WTC11 (cell line): ENCODE results near the gene CHST15. TPM values are rescaled to one million over a fixed set of nuclear protein-coding genes. Genes with fewer than 3 reads are reported as not detected.

ENCODE experiments used
- ATAC-seq: fragments of 200-7000 bp; cut with Tn5 transposase; 2 replicates; pipeline ENCODE4 v1.10.0; 2021; ENCODE audit warnings: mild to moderate bottlenecking, moderate library complexity
- CTCF ChIA-PET: fragments of 300-600 bp; sonication (Branson Sonifier 250); formaldehyde crosslinking; loops from one replicate; lab custom pipeline; 2021; ENCODE audit warnings: antibody characterized with exemption; lab: Charles Lee
- POLR2A ChIA-PET: fragments of 350-600 bp; sonication (Branson Sonifier 250); formaldehyde crosslinking; loops from one replicate; lab custom pipeline; 2021; ENCODE audit warnings: antibody characterized with exemption; lab: Charles Lee
- DNase-seq: peaks from one replicate; pipeline ENCODE4 v3.0.0; 2021; ENCODE audit warnings: low spot score
- H3K27ac Mint-ChIP-seq: 2 replicates; pipeline ENCODE4 v1.8.0; 2021; ENCODE audit warnings: mixed read lengths
- H3K27me3 Mint-ChIP-seq: 2 replicates; pipeline ENCODE4 v1.8.0; 2021; ENCODE audit warnings: low read depth, mild to moderate bottlenecking, moderate library complexity, mixed read lengths
- H3K36me3 Mint-ChIP-seq: 2 replicates; pipeline ENCODE4 v1.8.0; 2021; ENCODE audit warnings: mixed read lengths
- H3K4me1 Mint-ChIP-seq: 2 replicates; pipeline ENCODE4 v1.8.0; 2022; ENCODE audit warnings: mixed read lengths
- H3K4me3 Mint-ChIP-seq: 2 replicates; pipeline ENCODE4 v1.8.0; 2021; ENCODE audit warnings: mild to moderate bottlenecking, moderate library complexity, mixed read lengths
- H3K9me3 Mint-ChIP-seq: 2 replicates; pipeline ENCODE4 v1.8.0; 2021; ENCODE audit warnings: mixed read lengths
- E2F5 ChIP-seq: sonication (generic); formaldehyde crosslinking; IDR thresholded peaks from 2 replicates; pipeline ENCODE4 v1.8.1; 2022; ENCODE audit warnings: mild to moderate bottlenecking, moderate library complexity, missing genetic modification reagents
- ERG ChIP-seq: fragments of 250-450 bp; sonication (Bioruptor Pico); IDR thresholded peaks from 2 replicates; pipeline ENCODE4 v1.8.0; 2021; ENCODE audit warnings: mild to moderate bottlenecking
- HMGA2 ChIP-seq: fragments of 250-450 bp; sonication (Bioruptor Pico); IDR thresholded peaks from 2 replicates; pipeline ENCODE4 v1.4.0; 2021; ENCODE audit warnings: mild to moderate bottlenecking, moderate library complexity
- OVOL2 ChIP-seq: fragments of 250-450 bp; sonication (Bioruptor Pico); IDR thresholded peaks from 2 replicates; pipeline ENCODE4 v1.9.0; 2021; ENCODE audit warnings: mild to moderate bottlenecking, borderline replicate concordance
- TP53 ChIP-seq: sonication (generic); formaldehyde crosslinking; IDR thresholded peaks from 2 replicates; pipeline ENCODE4 v1.8.1; 2023; ENCODE audit warnings: mild to moderate bottlenecking, missing genetic modification reagents
- USF2 ChIP-seq: sonication (generic); formaldehyde crosslinking; IDR thresholded peaks from 2 replicates; pipeline ENCODE4 v1.8.1; 2023; ENCODE audit warnings: mild to moderate bottlenecking, missing genetic modification reagents, moderate library complexity
- ZBTB43 ChIP-seq: sonication (generic); formaldehyde crosslinking; IDR thresholded peaks from 2 replicates; pipeline ENCODE4 v1.8.1; 2023; ENCODE audit warnings: mild to moderate bottlenecking, missing genetic modification reagents
- ZNF121 ChIP-seq: sonication (generic); formaldehyde crosslinking; IDR thresholded peaks from 2 replicates; pipeline ENCODE4 v1.8.0; 2023; ENCODE audit warnings: missing genetic modification reagents
- ZNF219 ChIP-seq: sonication (generic); formaldehyde crosslinking; IDR thresholded peaks from 2 replicates; pipeline ENCODE4 v1.8.0; 2023; ENCODE audit warnings: missing genetic modification reagents, mild to moderate bottlenecking, borderline replicate concordance
- ZNF232 ChIP-seq: sonication (generic); formaldehyde crosslinking; IDR thresholded peaks from 2 replicates; pipeline ENCODE4 v1.8.0; 2022; ENCODE audit warnings: mild to moderate bottlenecking, missing genetic modification reagents
- ZNF263 ChIP-seq: sonication (generic); formaldehyde crosslinking; IDR thresholded peaks from 2 replicates; pipeline ENCODE4 v1.8.1; 2022; ENCODE audit warnings: low read depth, mild to moderate bottlenecking, moderate library complexity, missing genetic modification reagents
- ZNF396 ChIP-seq: fragments of 250-450 bp; sonication (Bioruptor Pico); IDR thresholded peaks from 2 replicates; pipeline ENCODE4 v1.8.0; 2021; ENCODE audit warnings: mild to moderate bottlenecking, moderate library complexity, borderline replicate concordance
- ZNF416 ChIP-seq: fragments of 250-450 bp; sonication (Bioruptor Pico); IDR thresholded peaks from 2 replicates; pipeline ENCODE4 v1.9.0; 2021; ENCODE audit warnings: mild to moderate bottlenecking, inconsistent platforms
- ZNF671 ChIP-seq: fragments of 250-450 bp; sonication (Bioruptor Pico); IDR thresholded peaks from 2 replicates; pipeline ENCODE4 v1.8.0; 2021; ENCODE audit warnings: mild to moderate bottlenecking
- total RNA-seq: library from RNA; stranded (reverse); gene quantifications from 3 replicates; pipeline ENCODE4 v1.2.3, GENCODE V29; 2021
- TF ChIP-seq, protein P1 (sequence below): fragments of 250-450 bp; sonication (Bioruptor Pico); IDR thresholded peaks from 2 replicates; pipeline ENCODE4 v1.9.0; 2021; ENCODE audit warnings: mild to moderate bottlenecking, borderline replicate concordance
- TF ChIP-seq, protein P2 (sequence below): sonication (generic); formaldehyde crosslinking; IDR thresholded peaks from 2 replicates; pipeline ENCODE4 v1.8.1; 2023; ENCODE audit warnings: mild to moderate bottlenecking, missing genetic modification reagents, moderate library complexity
- TF ChIP-seq, protein P3 (sequence below): fragments of 200-600 bp; IDR thresholded peaks from 2 replicates; pipeline ENCODE4 v1.8.0; 2022; ENCODE audit warnings: antibody characterized with exemption
- TF ChIP-seq, protein P4 (sequence below): fragments of 250-450 bp; sonication (Bioruptor Pico); conservative IDR thresholded peaks from 2 replicates; pipeline ENCODE4 v1.9.0; 2021; ENCODE audit warnings: mild to moderate bottlenecking

CHST15 gene
- total RNA-seq, 1 experiment from 2014 or later = 10.7 TPM

- TF ChIP-seq, protein P1, sequence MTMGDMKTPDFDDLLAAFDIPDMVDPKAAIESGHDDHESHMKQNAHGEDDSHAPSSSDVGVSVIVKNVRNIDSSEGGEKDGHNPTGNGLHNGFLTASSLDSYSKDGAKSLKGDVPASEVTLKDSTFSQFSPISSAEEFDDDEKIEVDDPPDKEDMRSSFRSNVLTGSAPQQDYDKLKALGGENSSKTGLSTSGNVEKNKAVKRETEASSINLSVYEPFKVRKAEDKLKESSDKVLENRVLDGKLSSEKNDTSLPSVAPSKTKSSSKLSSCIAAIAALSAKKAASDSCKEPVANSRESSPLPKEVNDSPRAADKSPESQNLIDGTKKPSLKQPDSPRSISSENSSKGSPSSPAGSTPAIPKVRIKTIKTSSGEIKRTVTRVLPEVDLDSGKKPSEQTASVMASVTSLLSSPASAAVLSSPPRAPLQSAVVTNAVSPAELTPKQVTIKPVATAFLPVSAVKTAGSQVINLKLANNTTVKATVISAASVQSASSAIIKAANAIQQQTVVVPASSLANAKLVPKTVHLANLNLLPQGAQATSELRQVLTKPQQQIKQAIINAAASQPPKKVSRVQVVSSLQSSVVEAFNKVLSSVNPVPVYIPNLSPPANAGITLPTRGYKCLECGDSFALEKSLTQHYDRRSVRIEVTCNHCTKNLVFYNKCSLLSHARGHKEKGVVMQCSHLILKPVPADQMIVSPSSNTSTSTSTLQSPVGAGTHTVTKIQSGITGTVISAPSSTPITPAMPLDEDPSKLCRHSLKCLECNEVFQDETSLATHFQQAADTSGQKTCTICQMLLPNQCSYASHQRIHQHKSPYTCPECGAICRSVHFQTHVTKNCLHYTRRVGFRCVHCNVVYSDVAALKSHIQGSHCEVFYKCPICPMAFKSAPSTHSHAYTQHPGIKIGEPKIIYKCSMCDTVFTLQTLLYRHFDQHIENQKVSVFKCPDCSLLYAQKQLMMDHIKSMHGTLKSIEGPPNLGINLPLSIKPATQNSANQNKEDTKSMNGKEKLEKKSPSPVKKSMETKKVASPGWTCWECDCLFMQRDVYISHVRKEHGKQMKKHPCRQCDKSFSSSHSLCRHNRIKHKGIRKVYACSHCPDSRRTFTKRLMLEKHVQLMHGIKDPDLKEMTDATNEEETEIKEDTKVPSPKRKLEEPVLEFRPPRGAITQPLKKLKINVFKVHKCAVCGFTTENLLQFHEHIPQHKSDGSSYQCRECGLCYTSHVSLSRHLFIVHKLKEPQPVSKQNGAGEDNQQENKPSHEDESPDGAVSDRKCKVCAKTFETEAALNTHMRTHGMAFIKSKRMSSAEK (CRISPR knock-in tag) = no peak
- TF ChIP-seq ZNF121 (CRISPR knock-in tag) = no peak
- no peak for TF ChIP-seq TP53
- no peak for TF ChIP-seq HMGA2 (CRISPR knock-in tag)
- TF ChIP-seq, protein P2, sequence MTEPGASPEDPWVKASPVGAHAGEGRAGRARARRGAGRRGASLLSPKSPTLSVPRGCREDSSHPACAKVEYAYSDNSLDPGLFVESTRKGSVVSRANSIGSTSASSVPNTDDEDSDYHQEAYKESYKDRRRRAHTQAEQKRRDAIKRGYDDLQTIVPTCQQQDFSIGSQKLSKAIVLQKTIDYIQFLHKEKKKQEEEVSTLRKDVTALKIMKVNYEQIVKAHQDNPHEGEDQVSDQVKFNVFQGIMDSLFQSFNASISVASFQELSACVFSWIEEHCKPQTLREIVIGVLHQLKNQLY (CRISPR knock-in tag) = no peak
- TF ChIP-seq ZNF263 (CRISPR knock-in tag) = no peak
- TF ChIP-seq ZNF219 (CRISPR knock-in tag) = no peak
- no peak for TF ChIP-seq ZNF232 (CRISPR knock-in tag)
- TF ChIP-seq, protein P3, sequence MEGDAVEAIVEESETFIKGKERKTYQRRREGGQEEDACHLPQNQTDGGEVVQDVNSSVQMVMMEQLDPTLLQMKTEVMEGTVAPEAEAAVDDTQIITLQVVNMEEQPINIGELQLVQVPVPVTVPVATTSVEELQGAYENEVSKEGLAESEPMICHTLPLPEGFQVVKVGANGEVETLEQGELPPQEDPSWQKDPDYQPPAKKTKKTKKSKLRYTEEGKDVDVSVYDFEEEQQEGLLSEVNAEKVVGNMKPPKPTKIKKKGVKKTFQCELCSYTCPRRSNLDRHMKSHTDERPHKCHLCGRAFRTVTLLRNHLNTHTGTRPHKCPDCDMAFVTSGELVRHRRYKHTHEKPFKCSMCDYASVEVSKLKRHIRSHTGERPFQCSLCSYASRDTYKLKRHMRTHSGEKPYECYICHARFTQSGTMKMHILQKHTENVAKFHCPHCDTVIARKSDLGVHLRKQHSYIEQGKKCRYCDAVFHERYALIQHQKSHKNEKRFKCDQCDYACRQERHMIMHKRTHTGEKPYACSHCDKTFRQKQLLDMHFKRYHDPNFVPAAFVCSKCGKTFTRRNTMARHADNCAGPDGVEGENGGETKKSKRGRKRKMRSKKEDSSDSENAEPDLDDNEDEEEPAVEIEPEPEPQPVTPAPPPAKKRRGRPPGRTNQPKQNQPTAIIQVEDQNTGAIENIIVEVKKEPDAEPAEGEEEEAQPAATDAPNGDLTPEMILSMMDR = no peak
- no peak for TF ChIP-seq E2F5 (CRISPR knock-in tag)
- TF ChIP-seq ZNF671 = no peak
- H3K27ac Mint-ChIP-seq = no peak overlapping the region
- no peaks in the 10 kb centered on the region for H3K27me3 Mint-ChIP-seq
- ChIA-PET CTCF (interaction anchor here (0.6 to 1.2 kb wide), 2 partner anchors 14 to 445 kb away, joined by 3 read pairs; no protein-coding TSS in a partner anchor), POLR2A (no interaction called here)
- no peaks in the 10 kb centered on the region for H3K9me3 Mint-ChIP-seq
- ATAC-seq = no peak
- H3K4me1 Mint-ChIP-seq = no peaks in the 10 kb centered on the region
- H3K36me3 Mint-ChIP-seq = no peaks in the 10 kb centered on the region
- no peak for DNase-seq
- H3K4me3 Mint-ChIP-seq = no peak overlapping the region
Observed at GRCh38 chr10:124132876-124133275, 39.5 kb upstream of the CHST15 start.

DNA sequence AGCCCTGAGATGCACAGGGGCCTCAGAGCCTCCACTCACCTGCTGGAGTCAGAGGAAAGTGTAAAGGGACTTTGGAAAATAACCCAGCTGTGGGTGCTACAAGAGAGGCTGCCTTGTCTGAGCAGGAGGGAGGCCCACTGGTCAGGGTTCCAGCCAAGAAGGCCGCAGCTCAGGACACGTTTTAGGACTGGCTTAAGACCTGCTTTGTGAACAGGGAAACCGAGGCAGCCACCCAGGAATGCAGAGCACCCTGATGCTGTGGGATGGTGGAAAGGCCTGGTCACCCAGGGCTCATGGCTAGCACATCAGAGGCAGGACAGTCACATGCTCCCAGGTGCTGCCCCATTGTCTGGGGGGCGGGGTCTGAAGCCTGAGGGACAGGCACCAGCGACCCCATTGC lies 38.9 kb upstream of the CHST15 start:
- DNase-seq (no peak), ATAC-seq (no peak)
- no peaks in the 10 kb centered on the region for H3K36me3 Mint-ChIP-seq
- CTCF ChIA-PET = interaction anchor here (1.2 kb wide), 1 partner anchor 445 kb away, joined by 3 read pairs; no protein-coding TSS in a partner anchor
- H3K4me3 Mint-ChIP-seq = no peak overlapping the region
- no peaks in the 10 kb centered on the region for H3K27me3 Mint-ChIP-seq
- H3K4me1 Mint-ChIP-seq = no peaks in the 10 kb centered on the region
- H3K9me3 Mint-ChIP-seq = no peaks in the 10 kb centered on the region
- no peak overlapping the region for H3K27ac Mint-ChIP-seq
- POLR2A ChIA-PET = no interaction called here
- TF ChIP-seq ZBTB43 (CRISPR knock-in tag) = no peak
- TF ChIP-seq, protein P4, sequence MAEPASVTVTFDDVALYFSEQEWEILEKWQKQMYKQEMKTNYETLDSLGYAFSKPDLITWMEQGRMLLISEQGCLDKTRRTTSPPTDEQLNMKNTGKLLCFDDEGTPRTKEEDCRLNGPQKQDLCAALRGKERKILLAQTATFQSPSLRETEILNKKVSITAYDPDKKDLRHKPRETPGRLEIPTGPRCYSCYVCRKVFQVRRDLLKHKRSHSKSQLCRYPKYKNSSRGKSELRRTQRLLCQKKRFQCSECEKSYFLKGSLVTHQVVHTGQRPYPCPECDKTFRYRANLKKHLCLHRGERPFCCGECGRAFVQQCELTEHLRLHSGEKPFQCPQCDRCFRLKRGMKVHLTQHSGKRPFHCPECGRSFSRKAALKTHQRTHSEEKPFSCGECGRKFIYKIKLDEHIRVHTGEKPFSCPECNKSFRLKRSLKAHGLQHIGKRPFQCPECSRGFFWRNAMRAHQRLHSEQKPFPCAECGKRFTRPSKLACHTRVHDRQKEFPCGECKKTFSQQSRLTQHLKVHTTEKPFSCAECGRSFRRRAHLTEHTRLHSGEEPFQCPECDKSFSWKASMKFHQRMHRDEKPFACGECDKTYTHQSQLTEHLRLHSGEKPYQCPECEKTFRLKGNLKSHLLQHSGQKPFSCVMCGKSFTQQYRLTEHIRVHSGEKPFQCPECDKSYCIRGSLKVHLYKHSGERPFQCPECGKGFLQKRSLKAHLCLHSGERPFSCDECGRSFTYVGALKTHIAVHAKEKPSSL (CRISPR knock-in tag) = no peak
- no peak for TF ChIP-seq ZNF416
- no peak for TF ChIP-seq ERG (CRISPR knock-in tag)
- no peak for TF ChIP-seq USF2 (CRISPR knock-in tag)
- no peak for TF ChIP-seq OVOL2 (CRISPR knock-in tag)
- TF ChIP-seq ZNF396 (CRISPR knock-in tag) = no peak
